ENCODE measurements around the gene GARIN5B.

- TF ChIP-seq CTCF (IDR thresholded peaks at IDR 0.05) (no peak), POLR2A (IDR thresholded peaks at IDR 0.05) (no peak)
Observed at GRCh38 chr19:55377356-55378131, 14.5 kb upstream of the GARIN5B start.

Data from uterus (tissue), 2 donors.